A549 (cell line): ENCODE measurements around the gene ZSCAN16. TPM values are rescaled to one million over a fixed set of nuclear protein-coding genes. Genes with fewer than 3 reads are reported as not detected.

Experiments used
- ATAC-seq, 2 experiments: fragments of 200-7000 bp in 1 of 2; fragments of >200 bp in 1 of 2; cut with Nextera tagmentation in 1 of 2; cut with Tn5 transposase in 1 of 2; 3 replicates each; pipeline versions ENCODE4 v1.8.0 to v1.9.1; 2018 to 2020; ENCODE audit warnings: mild to moderate bottlenecking in 1 of 2, moderate library complexity in 1 of 2
- CTCF ChIA-PET: fragments of 300-600 bp; sonication (Branson Sonifier 250); formaldehyde crosslinking; extraction: SDS; loops from one replicate; lab custom pipeline; 2021; ENCODE audit warnings: antibody characterized with exemption, inconsistent platforms; lab: Yijun Ruan, JAX
- POLR2A ChIA-PET: fragments of 350-600 bp; formaldehyde crosslinking; extraction: SDS; loops from one replicate; lab custom pipeline; 2021; ENCODE audit warnings: antibody characterized with exemption, inconsistent platforms; lab: Yijun Ruan, JAX
- DNase-seq, 2 experiments: peaks; one replicate each; pipeline versions ENCODE4 v3.0.0 to v3.0.0-alpha.2; 2011 to 2016; ENCODE audit warnings: low read depth in 1 of 2, low spot score in 1 of 2
- FAIRE-seq: peaks from 2 replicates; lab custom pipeline; 2011; peaks lifted over from hg19 to GRCh38; lab: Jason Lieb, UNC
- H3K27ac ChIP-seq, 2 experiments: fragments of >200 bp; sonication (Bioruptor Twin); formaldehyde crosslinking; 3 replicates each; pipeline ENCODE4 v1.5.1; 2016 to 2017
- H3K4me1 ChIP-seq: fragments of >200 bp; sonication (Bioruptor Twin); formaldehyde crosslinking; 3 replicates; pipeline ENCODE4 v1.6.1; 2016
- H3K4me2 ChIP-seq: fragments of >200 bp; sonication (Bioruptor Twin); formaldehyde crosslinking; 3 replicates; pipeline ENCODE4 v1.6.1; 2016
- H3K4me3 ChIP-seq: fragments of >200 bp; sonication (Bioruptor Twin); formaldehyde crosslinking; 3 replicates; pipeline ENCODE4 v1.5.1; 2016
- H3K9me3 ChIP-seq: fragments of >200 bp; sonication (Bioruptor Twin); formaldehyde crosslinking; 3 replicates; pipeline ENCODE4 v1.6.1; 2016
- CBX2 ChIP-seq: fragments of 200-600 bp; sonication (generic); IDR thresholded peaks from 2 replicates; pipeline ENCODE4 v1.6.1; 2016; ENCODE audit warnings: low read depth, mild to moderate bottlenecking, borderline replicate concordance
- CHD2 ChIP-seq: fragments of 150-350 bp; IDR thresholded peaks from 2 replicates; pipeline ENCODE4 v1.6.1; 2014; ENCODE audit warnings: low read length; ENCODE audit not compliant: partially characterized antibody
- EHMT2 ChIP-seq: fragments of 200-600 bp; sonication (generic); IDR thresholded peaks from 2 replicates; pipeline ENCODE4 v1.6.1; 2016; ENCODE audit warnings: antibody characterized with exemption, low read depth, mild to moderate bottlenecking, moderate library complexity
- EP300 ChIP-seq, 2 experiments: fragments of >200 bp; sonication (Bioruptor Twin); formaldehyde crosslinking; IDR thresholded peaks; 2 replicates in 1 of 2; 3 replicates in 1 of 2; pipeline ENCODE4 v1.6.1; 2016 to 2017
- HDAC2 ChIP-seq: fragments of 200-600 bp; sonication (generic); IDR thresholded peaks from 2 replicates; pipeline ENCODE4 v1.6.1; 2016
- HOXB5 ChIP-seq: fragments of 250-450 bp; sonication (Bioruptor Pico); IDR thresholded peaks from 2 replicates; pipeline ENCODE4 v1.5.0; 2020; ENCODE audit warnings: mild to moderate bottlenecking, moderate library complexity
- KDM1A ChIP-seq: fragments of 200-600 bp; sonication (generic); IDR thresholded peaks from 2 replicates; pipeline ENCODE4 v1.6.1; 2016; ENCODE audit warnings: low read depth, mild to moderate bottlenecking
- KDM5A ChIP-seq: fragments of 200-600 bp; sonication (generic); IDR thresholded peaks from 2 replicates; pipeline ENCODE4 v1.6.1; 2016; ENCODE audit warnings: antibody characterized with exemption, mild to moderate bottlenecking
- MAFK ChIP-seq: fragments of 450-650 bp; IDR thresholded peaks from 2 replicates; pipeline ENCODE4 v1.6.1; 2014; ENCODE audit not compliant: partially characterized antibody
- MAX ChIP-seq: IDR thresholded peaks from 2 replicates; pipeline ENCODE4 v1.6.1; 2012
- MAZ ChIP-seq: fragments of 150-350 bp; IDR thresholded peaks from 2 replicates; pipeline ENCODE4 v1.6.1; 2014; ENCODE audit warnings: antibody characterized with exemption, low read depth, low read length, borderline replicate concordance
- MYC ChIP-seq: IDR thresholded peaks from 2 replicates; pipeline ENCODE4 v1.6.1; 2012; ENCODE audit warnings: mild to moderate bottlenecking, inconsistent platforms, low read length, improper control_type of control experiment, borderline replicate concordance
- NR3C1 ChIP-seq: fragments of >200 bp; sonication (Bioruptor Twin); formaldehyde crosslinking; IDR thresholded peaks from 3 replicates; pipeline ENCODE4 v1.6.1; 2017
- PHF8 ChIP-seq: fragments of 200-600 bp; sonication (generic); IDR thresholded peaks from 2 replicates; pipeline ENCODE4 v1.6.1; 2016; ENCODE audit warnings: low read depth, mild to moderate bottlenecking, antibody characterized with exemption, moderate library complexity, borderline replicate concordance
- POLR2AphosphoS2 ChIP-seq: conservative IDR thresholded peaks from 2 replicates; pipeline ENCODE4 v1.6.1; 2012; ENCODE audit warnings: low read length, improper control_type of control experiment, inconsistent platforms
- RAD21 ChIP-seq, 2 experiments: fragments of >200 bp in 1 of 2; sonication (Bioruptor Twin) in 1 of 2; formaldehyde crosslinking in 1 of 2; IDR thresholded peaks in 1 of 2; conservative IDR thresholded peaks in 1 of 2; 2 replicates in 1 of 2; 3 replicates in 1 of 2; pipeline ENCODE4 v1.6.1; 2012 to 2018; ENCODE audit warnings: inconsistent platforms in 1 of 2
- RCOR1 ChIP-seq: fragments of 150-350 bp; IDR thresholded peaks from 2 replicates; pipeline ENCODE4 v1.6.1; 2014; ENCODE audit warnings: antibody characterized with exemption, low read length, low read depth
- SMC3 ChIP-seq: fragments of >200 bp; sonication (Bioruptor Twin); formaldehyde crosslinking; IDR thresholded peaks from 3 replicates; pipeline ENCODE4 v1.6.1; 2018; ENCODE audit warnings: inconsistent platforms
- SREBF2 ChIP-seq: fragments of 450-650 bp; IDR thresholded peaks from 2 replicates; pipeline ENCODE4 v1.6.1; 2014; ENCODE audit warnings: mild to moderate bottlenecking, moderate library complexity
- TFCP2L1 ChIP-seq: fragments of 250-450 bp; sonication (Bioruptor Pico); IDR thresholded peaks from 2 replicates; pipeline ENCODE4 v1.5.0; 2021; ENCODE audit warnings: mild to moderate bottlenecking
- ZNF302 ChIP-seq: fragments of 250-450 bp; sonication (Bioruptor Pico); IDR thresholded peaks from 2 replicates; pipeline ENCODE4 v1.9.0; 2021; ENCODE audit warnings: inconsistent platforms, mild to moderate bottlenecking, moderate library complexity
- WGBS: methylation state at CpG from one replicate; pipeline ENCODE4 v1.1.6; 2017; ENCODE audit errors: missing lambda C conversion rate; 5-methylcytosine and 5-hydroxymethylcytosine counted together
- polyA plus RNA-seq, 4 experiments: library from polyadenylated mRNA; depleted of rRNA in 3 of 4; stranded (reverse); fragments of >200 nt; fragmentation: RNase III in 1 of 4; extraction: RNeasy Plus Mini Kit Qiagen cat#74134 plus additional on column Dnase treatment in 1 of 4; gene quantifications; 2 replicates in 3 of 4; 3 replicates in 1 of 4; pipeline ENCODE4 v1.2.3, GENCODE V29; 2011 to 2017
- TF ChIP-seq, protein P1 (sequence below): fragments of 450-650 bp; IDR thresholded peaks from 2 replicates; pipeline ENCODE4 v1.6.1; 2014; ENCODE audit warnings: antibody characterized with exemption
- TF ChIP-seq, protein P2 (sequence below): fragments of >200 bp; sonication (Bioruptor Twin); formaldehyde crosslinking; IDR thresholded peaks from 3 replicates; pipeline ENCODE4 v1.5.1; 2016

The ZSCAN16 gene
- polyA plus RNA-seq, 2 of the 4 experiments (the other 2 are of a cell fraction), result 5.7 to 6.0 TPM

DNA sequence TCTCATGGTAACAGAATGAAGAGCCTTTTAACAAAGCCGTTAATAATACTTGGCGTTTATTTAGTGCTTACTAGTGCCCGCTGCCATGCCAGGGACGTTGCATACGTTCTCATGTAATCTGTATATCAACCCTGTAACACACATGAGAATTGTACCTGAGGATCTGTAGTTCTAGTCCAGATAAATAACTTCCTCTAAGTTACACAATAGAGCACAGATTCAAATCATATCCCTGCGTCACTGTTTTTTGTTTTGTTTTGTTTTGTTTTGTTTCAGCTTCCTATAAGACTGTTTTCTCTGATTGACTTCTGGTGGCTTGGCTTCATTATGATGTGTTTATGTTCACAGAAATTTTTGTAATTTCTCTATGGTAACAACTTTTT lies 553 bp downstream of the ZSCAN16 start (continued):
- TF ChIP-seq MAX (no peak), CHD2 (no peak)

DNA sequence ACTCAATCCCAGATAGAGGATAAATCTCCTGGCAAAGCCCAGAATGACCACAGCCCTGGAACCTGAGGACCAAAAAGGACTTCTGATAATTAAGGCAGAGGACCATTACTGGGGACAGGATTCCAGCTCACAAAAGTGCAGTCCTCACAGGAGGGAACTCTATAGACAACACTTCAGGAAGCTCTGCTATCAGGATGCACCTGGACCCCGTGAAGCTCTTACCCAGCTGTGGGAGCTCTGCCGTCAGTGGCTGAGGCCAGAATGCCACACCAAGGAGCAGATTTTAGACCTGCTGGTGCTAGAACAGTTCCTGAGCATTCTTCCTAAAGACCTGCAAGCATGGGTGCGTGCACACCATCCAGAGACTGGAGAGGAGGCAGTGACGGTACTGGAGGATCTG lies 992 bp downstream of the ZSCAN16 start:
- POLR2A ChIA-PET, result interaction anchor here (1.4 kb wide), 2 partner anchors 11 to 20 kb away, joined by 3 to 9 read pairs; no protein-coding TSS in a partner anchor
- no peak overlapping the region for H3K27ac ChIP-seq
- CTCF ChIA-PET, result interaction anchor here (1.0 to 1.6 kb wide), 2 partner anchors 9 to 12 kb away, joined by 3 read pairs; no protein-coding TSS in a partner anchor
- no peak overlapping the region; the same call in 1 of the 3 replicates for H3K4me3 ChIP-seq
- WGBS, result 69% methylated on average over 3 of the region's 4 CpGs
- DNase-seq, result no peak
- ATAC-seq, result no peak
- FAIRE-seq, result no peak
- peak overlapping the region; percentile 77 for H3K4me2 ChIP-seq
- TF ChIP-seq HOXB5 (CRISPR knock-in tag) (no peak), POLR2AphosphoS2 (no peak), MAZ (no peak)
- TF ChIP-seq, all 56 proteins: peak for 0
- no peaks in the 10 kb centered on the region for H3K9me3 ChIP-seq
- H3K4me1 ChIP-seq, result peaks cover 8% of the 10 kb centered on the region; the same call in 1 of the 3 replicates

- ATAC-seq, result peak; percentile 43 to 56; a peak in 3 of 6 replicates
- H3K27ac ChIP-seq, result no peak overlapping the region
- H3K4me2 ChIP-seq, result no peak overlapping the region
- FAIRE-seq, result no peak
- no peak overlapping the region for H3K4me3 ChIP-seq
- ChIA-PET POLR2A (no interaction called here), CTCF (interaction anchor here (0.7 to 3.7 kb wide), 3 partner anchors 9 to 222 kb away, joined by 3 to 13 read pairs (median 4); no protein-coding TSS in a partner anchor)
- no peaks in the 10 kb centered on the region for H3K9me3 ChIP-seq
- WGBS, result 51% methylated on average over 3 of the region's 3 CpGs
- peaks cover 7% of the 10 kb centered on the region; the same call in 1 of the 3 replicates for H3K4me1 ChIP-seq
- TF ChIP-seq, protein P1, sequence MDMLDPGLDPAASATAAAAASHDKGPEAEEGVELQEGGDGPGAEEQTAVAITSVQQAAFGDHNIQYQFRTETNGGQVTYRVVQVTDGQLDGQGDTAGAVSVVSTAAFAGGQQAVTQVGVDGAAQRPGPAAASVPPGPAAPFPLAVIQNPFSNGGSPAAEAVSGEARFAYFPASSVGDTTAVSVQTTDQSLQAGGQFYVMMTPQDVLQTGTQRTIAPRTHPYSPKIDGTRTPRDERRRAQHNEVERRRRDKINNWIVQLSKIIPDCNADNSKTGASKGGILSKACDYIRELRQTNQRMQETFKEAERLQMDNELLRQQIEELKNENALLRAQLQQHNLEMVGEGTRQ, result no peak
- TF ChIP-seq KDM1A (no peak), SMC3 (peak; percentile 32; the same call in 1 of the 3 replicates), PHF8 (no peak), SREBF2 (no peak), RAD21 (conservative IDR thresholded peaks at IDR 0.05 in 1 of 2, IDR thresholded peaks at IDR 0.05 in 1 of 2) (peak; percentile 39 to 44; a peak in 4 of 5 replicates), MYC (no peak), KDM5A (no peak), EP300 (IDR thresholded peaks at IDR 0.05) (no peak), POLR2AphosphoS2 (no peak), TFCP2L1 (CRISPR knock-in tag) (no peak), HDAC2 (no peak)
- TF ChIP-seq, protein P2, sequence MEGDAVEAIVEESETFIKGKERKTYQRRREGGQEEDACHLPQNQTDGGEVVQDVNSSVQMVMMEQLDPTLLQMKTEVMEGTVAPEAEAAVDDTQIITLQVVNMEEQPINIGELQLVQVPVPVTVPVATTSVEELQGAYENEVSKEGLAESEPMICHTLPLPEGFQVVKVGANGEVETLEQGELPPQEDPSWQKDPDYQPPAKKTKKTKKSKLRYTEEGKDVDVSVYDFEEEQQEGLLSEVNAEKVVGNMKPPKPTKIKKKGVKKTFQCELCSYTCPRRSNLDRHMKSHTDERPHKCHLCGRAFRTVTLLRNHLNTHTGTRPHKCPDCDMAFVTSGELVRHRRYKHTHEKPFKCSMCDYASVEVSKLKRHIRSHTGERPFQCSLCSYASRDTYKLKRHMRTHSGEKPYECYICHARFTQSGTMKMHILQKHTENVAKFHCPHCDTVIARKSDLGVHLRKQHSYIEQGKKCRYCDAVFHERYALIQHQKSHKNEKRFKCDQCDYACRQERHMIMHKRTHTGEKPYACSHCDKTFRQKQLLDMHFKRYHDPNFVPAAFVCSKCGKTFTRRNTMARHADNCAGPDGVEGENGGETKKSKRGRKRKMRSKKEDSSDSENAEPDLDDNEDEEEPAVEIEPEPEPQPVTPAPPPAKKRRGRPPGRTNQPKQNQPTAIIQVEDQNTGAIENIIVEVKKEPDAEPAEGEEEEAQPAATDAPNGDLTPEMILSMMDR, result peak; percentile 45
- TF ChIP-seq, all 56 proteins: peak for 3
- peak; percentile 8 to 47 for DNase-seq
These were observed 9.6 kb downstream of the ZSCAN16 start for GRCh38 chr6:28134015-28134414.

DNA sequence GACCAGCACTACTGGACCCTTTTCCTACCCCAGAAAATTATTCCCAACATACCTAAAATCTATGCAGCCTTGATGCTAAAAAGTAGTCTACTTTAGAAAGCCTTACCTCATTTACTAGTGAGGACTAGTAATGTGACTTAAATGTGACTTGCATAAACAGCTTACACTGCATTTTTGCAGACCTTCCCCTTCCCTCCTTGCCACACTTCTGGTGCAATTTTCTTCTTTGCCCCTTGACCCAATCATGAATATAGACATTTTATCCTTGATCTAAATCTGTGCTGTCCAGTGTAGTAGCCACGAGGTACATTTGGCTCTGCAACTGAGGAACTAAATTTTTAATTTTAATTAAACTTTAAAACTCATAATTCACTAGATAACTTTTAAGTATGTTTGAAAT lies 10.3 kb downstream of the ZSCAN16 start:
- no peak overlapping the region for H3K4me3 ChIP-seq
- FAIRE-seq (no peak), DNase-seq (no peak), ATAC-seq (no peak)
- ChIA-PET POLR2A (no interaction called here), CTCF (interaction anchor here (0.7 to 1.0 kb wide), 2 partner anchors 9 to 221 kb away, joined by 3 to 4 read pairs; no protein-coding TSS in a partner anchor)
- H3K4me1 ChIP-seq, result peaks cover 7% of the 10 kb centered on the region; the same call in 1 of the 3 replicates
- no peak for TF ChIP-seq CBX2
- TF ChIP-seq, protein P2, result no peak
- TF ChIP-seq MAFK, result peak; percentile 76
- no peak for TF ChIP-seq RCOR1
- TF ChIP-seq ZNF302 (CRISPR knock-in tag), result no peak
- no peak for TF ChIP-seq SMC3
- no peak for TF ChIP-seq EHMT2
- no peak for TF ChIP-seq NR3C1
- H3K4me2 ChIP-seq, result no peak overlapping the region
- WGBS, result 24% methylated on average over 1 of the region's 1 CpG
- H3K27ac ChIP-seq, result no peak overlapping the region
- no peaks in the 10 kb centered on the region for H3K9me3 ChIP-seq
